H54 (cell line): ENCODE measurements around the gene XPO5.

Source experiments
- DNase-seq: peaks from one replicate; pipeline ENCODE4 v3.0.0; 2011; ENCODE audit warnings: low spot score, mixed read lengths; ENCODE audit not compliant: insufficient read length
- FAIRE-seq: peaks from 3 replicates; lab custom pipeline; 2011; peaks lifted over from hg19 to GRCh38; lab: Jason Lieb, UNC
- POLR2A ChIP-seq: IDR thresholded peaks from 2 replicates; pipeline ENCODE4 v1.6.1; 2011; ENCODE audit warnings: low read depth, mild to moderate bottlenecking, low read length

Gene XPO5

GRCh38 chr6:43575772-43576551 is at the start of gene XPO5, which contains the start of gene POLH:
Gene XPO5, minus strand, starts transcription at chr6:43576038. Its CDS starts 174 bp downstream, at chr6:43575864.
Gene POLH, plus strand, starts transcription at chr6:43576185. Its CDS starts 6,135 bp downstream, at chr6:43582320.
- peak; percentile 100 for TF ChIP-seq POLR2A
- DNase-seq (peak; percentile 100), FAIRE-seq (no peak)

GRCh38 chr6:43625393-43625992 is 49.7 kb upstream of the XPO5 start:
- no peak for TF ChIP-seq POLR2A
- FAIRE-seq (no peak), DNase-seq (no peak)

- FAIRE-seq, result no peak
- DNase-seq, result no peak
- no peak for TF ChIP-seq POLR2A
Measured at GRCh38 chr6:43624786-43625288, 49.0 kb upstream of the XPO5 start.

DNA sequence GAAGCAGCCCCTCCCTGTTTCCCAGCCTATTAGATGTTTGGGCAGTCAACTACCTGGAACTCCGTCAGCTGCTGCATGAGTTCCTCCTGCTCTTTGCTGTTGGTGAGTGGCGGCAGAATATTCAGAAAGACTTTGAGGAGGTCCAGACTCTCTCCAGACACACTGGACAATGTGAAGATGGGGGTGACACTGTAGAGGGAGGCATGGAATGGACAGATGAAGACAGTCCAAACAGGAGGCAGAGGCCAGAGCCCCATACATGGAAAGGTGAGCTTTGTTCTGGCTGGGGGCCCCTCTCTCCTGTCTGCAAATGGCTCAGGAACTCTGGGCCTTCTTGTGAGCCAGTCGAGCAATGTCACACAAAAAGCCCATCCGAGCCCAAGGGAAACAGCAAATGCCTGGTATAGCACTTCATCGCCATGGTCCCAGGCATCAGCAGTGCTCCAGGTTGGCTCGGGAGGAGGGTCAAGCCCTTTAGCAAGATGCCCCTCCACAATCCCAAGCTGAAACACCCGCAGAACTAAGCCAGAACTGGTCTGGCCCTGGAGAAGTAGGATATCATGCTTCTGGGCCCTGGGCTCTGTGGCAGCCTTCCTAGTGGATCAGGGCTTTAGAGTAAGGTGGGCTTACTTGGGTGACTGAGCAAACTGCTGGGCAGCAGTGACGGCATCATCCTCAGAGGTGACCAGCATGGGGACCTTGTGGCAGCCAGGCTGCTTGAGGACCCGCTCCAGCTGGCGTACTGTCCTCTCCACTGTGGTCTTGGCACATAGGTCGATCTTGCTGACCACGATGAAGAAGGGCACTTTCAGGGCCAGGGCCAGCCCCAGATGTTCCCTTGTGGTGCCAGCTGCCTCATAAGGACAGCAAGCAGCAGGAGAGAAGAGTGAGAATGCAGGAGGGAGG is 48.3 kb upstream of the XPO5 start:
- FAIRE-seq (no peak), DNase-seq (no peak)
- TF ChIP-seq POLR2A, result no peak

- no peak for FAIRE-seq
- TF ChIP-seq POLR2A, result no peak
- DNase-seq, result no peak
Measured at GRCh38 chr6:43622541-43622940, 46.7 kb upstream of the XPO5 start.

DNA sequence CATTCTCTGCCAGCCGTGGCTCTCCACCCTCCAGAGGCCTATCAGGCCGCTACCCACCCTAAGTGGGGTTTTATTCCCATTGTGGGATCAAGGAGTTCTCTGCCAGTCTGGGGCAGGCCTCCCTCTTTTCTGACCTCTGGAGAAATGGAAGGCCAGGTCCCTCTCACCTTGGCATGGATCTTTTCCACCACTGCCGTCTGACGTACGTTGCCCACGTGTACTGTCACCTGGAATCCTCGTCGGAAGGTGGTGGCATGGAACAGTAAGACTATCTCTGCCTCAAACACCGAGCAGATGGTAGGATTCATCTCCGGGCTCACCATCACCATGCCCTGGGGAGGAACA is 46.0 kb upstream of the XPO5 start:
- FAIRE-seq (no peak), DNase-seq (no peak)
- TF ChIP-seq POLR2A, result no peak

- FAIRE-seq, result no peak
- no peak for TF ChIP-seq POLR2A
- DNase-seq, result no peak
Measured at GRCh38 chr6:43621078-43621835, 45.4 kb upstream of the XPO5 start.

GRCh38 chr6:43616725-43617472 is 41.1 kb upstream of the XPO5 start:
- TF ChIP-seq POLR2A, result no peak
- FAIRE-seq (no peak), DNase-seq (no peak)

- no peak for TF ChIP-seq POLR2A
- DNase-seq (no peak), FAIRE-seq (no peak)
Measured at GRCh38 chr6:43614396-43614730, 38.5 kb upstream of the XPO5 start.

DNA sequence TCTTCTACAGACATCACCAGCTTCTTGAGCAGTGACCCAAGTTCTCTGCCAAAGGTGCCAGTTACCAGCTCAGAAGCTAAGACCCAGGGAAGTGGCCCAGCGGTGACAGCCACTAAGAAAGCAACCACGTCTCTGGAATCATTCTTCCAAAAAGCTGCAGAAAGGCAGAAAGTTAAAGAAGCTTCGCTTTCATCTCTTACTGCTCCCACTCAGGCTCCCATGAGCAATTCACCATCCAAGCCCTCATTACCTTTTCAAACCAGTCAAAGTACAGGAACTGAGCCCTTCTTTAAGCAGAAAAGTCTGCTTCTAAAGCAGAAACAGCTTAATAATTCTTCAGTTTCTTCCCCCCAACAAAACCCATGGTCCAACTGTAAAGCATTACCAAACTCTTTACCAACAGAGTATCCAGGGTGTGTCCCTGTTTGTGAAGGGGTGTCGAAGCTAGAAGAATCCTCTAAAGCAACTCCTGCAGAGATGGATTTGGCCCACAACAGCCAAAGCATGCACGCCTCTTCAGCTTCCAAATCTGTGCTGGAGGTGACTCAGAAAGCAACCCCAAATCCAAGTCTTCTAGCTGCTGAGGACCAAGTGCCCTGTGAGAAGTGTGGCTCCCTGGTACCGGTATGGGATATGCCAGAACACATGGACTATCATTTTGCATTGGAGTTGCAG is 38.0 kb upstream of the XPO5 start:
- DNase-seq (no peak), FAIRE-seq (no peak)
- TF ChIP-seq POLR2A, result no peak

- TF ChIP-seq POLR2A, result no peak
- peak; percentile 33 for FAIRE-seq
Measured at GRCh38 chr6:43610431-43610830, 34.6 kb upstream of the XPO5 start.

DNA sequence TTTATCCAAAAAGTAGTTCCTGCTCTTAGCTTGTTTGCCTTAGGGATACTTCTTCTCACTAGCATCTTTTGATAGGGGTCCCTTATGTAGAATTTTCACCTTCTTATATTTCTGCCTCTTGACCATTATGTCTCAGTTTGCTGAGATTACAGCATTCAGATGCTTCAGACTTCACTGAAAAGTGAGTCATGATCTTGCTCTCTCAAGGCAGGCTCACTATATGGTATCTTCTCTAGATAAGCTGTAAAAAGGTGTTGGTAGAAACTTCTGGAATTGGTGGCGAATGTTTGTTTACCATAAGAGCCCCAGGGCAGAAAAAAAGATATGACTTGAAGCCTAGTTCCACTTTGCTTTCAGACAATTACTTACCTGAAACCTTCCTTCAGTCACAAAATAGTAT is 33.6 kb upstream of the XPO5 start:
- FAIRE-seq (no peak), DNase-seq (no peak)
- no peak for TF ChIP-seq POLR2A

More at GRCh38 chr6:43610431-43610830, 34.6 kb upstream of the XPO5 start:
- DNase-seq, result no peak
